ENCODE data around the gene ACSF3.

ACSF3 gene

DNA sequence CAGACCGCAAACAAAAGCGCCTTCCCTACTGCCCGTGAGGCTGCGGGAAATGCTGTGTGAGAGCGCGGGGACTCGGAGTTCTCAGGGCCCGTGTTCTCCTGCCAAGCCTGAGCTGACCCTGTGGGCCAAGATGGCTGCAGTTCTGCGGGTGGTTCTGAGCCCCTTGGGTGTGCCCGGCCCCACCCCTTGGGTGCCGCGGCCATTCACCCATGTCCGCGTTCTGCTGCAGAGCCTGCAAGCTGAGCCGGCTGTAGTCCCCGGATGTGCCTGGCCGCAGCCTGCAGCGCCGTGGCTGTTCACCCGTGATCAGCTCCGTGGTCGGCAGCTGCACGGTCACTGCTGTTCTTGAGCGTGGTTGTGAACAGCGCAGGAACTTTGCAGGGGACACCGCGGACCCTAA, 20.0 kb downstream of the ACSF3 start:
- no peak overlapping the region for H3K4me3 ChIP-seq (ENCODE audit: low read length in 2 of 2)
- no peaks in the 10 kb centered on the region for H3K4me1 ChIP-seq (ENCODE audit: control insufficient read depth, insufficient read depth, low read length)
- no peak overlapping the region for H3K27ac ChIP-seq (ENCODE audit: low read length)
- no peaks in the 10 kb centered on the region for H3K9me3 ChIP-seq (ENCODE audit: control insufficient read depth in 2 of 2, low read length in 2 of 2)
- H3K9ac ChIP-seq (ENCODE audit: low read length in 2 of 2): no peak overlapping the region
- H3K36me3 ChIP-seq (ENCODE audit: control insufficient read depth in 2 of 2, insufficient read depth in 2 of 2, low read length in 2 of 2): peaks cover 47 to 51% of the 10 kb centered on the region in 2 donors
- H3K27me3 ChIP-seq (ENCODE audit: control insufficient read depth in 1 of 2, insufficient read depth in 2 of 2, low read length in 2 of 2): no peaks in the 10 kb centered on the region

DNA sequence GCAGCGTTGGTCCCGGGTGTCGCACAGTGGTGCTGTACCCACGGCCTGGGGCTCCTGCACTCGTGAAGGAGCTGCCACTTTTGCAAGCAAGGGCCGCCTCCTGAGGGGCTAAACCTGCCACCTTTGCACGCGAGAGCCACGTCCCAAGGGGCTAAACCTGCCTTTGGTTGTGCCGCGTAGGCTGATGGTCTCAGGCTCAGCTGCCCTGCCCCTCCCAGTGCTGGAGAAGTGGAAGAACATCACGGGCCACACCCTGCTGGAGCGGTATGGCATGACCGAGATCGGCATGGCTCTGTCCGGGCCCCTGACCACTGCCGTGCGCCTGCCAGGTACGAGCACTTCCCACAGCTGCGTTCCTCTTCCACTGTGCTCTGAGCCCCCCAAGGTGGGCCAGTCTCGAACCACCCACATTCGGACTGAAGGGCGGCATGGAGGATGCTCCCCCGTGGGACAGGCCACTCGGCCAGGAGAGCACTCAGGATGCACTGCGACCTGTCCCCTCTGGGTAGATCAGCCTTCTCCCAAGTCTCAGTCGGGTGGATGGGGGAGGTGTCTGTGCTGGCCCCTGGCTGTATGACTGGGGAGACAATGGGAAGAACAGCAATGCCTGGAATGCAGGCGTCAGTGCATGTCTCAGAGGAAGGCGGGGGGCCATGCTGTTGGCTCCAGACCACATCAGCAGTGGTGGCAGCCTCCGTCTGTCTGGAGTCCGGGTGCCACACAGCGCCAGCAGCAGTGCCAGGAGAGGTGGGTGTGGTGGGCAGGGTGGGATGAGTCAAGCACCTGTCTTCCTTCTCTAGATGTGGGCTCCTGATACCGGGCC, 20.7 kb downstream of the ACSF3 start:
- Histone ChIP-seq H3K4me3 (ENCODE audit: low read length in 2 of 2) (no peak overlapping the region), H3K36me3 (ENCODE audit: control insufficient read depth in 2 of 2, insufficient read depth in 2 of 2, low read length in 2 of 2) (peaks cover 46 to 51% of the 10 kb centered on the region in 2 donors), H3K27me3 (ENCODE audit: control insufficient read depth in 1 of 2, insufficient read depth in 2 of 2, low read length in 2 of 2) (no peaks in the 10 kb centered on the region), H3K4me1 (ENCODE audit: control insufficient read depth, insufficient read depth, low read length) (no peaks in the 10 kb centered on the region), H3K9ac (ENCODE audit: low read length in 2 of 2) (no peak overlapping the region), H3K9me3 (ENCODE audit: control insufficient read depth in 2 of 2, low read length in 2 of 2) (no peaks in the 10 kb centered on the region), H3K27ac (ENCODE audit: low read length) (no peak overlapping the region)

- Histone ChIP-seq H3K9me3 (ENCODE audit: control insufficient read depth in 2 of 2, low read length in 2 of 2) (no peaks in the 10 kb centered on the region), H3K4me3 (ENCODE audit: low read length in 2 of 2) (no peak overlapping the region), H3K36me3 (ENCODE audit: control insufficient read depth in 2 of 2, insufficient read depth in 2 of 2, low read length in 2 of 2) (peaks cover 50 to 56% of the 10 kb centered on the region in 2 donors), H3K4me1 (ENCODE audit: control insufficient read depth, insufficient read depth, low read length) (no peaks in the 10 kb centered on the region), H3K27ac (ENCODE audit: low read length) (no peak overlapping the region), H3K9ac (ENCODE audit: low read length in 2 of 2) (no peak overlapping the region), H3K27me3 (ENCODE audit: control insufficient read depth in 1 of 2, insufficient read depth in 2 of 2, low read length in 2 of 2) (no peaks in the 10 kb centered on the region)
Measured at GRCh38 chr16:89115216-89115861, 21.7 kb downstream of the ACSF3 start.

GRCh38 chr16:89116341-89117226, 22.9 kb downstream of the ACSF3 start:
- H3K9ac ChIP-seq (ENCODE audit: low read length in 2 of 2): no peak overlapping the region
- no peaks in the 10 kb centered on the region for H3K27me3 ChIP-seq (ENCODE audit: control insufficient read depth in 1 of 2, insufficient read depth in 2 of 2, low read length in 2 of 2)
- no peaks in the 10 kb centered on the region for H3K9me3 ChIP-seq (ENCODE audit: control insufficient read depth in 2 of 2, low read length in 2 of 2)
- H3K4me3 ChIP-seq (ENCODE audit: low read length in 2 of 2): no peak overlapping the region
- H3K36me3 ChIP-seq (ENCODE audit: control insufficient read depth in 2 of 2, insufficient read depth in 2 of 2, low read length in 2 of 2): peaks cover 53 to 64% of the 10 kb centered on the region in 2 donors
- H3K4me1 ChIP-seq (ENCODE audit: control insufficient read depth, insufficient read depth, low read length): no peaks in the 10 kb centered on the region
- H3K27ac ChIP-seq (ENCODE audit: low read length): no peak overlapping the region

DNA sequence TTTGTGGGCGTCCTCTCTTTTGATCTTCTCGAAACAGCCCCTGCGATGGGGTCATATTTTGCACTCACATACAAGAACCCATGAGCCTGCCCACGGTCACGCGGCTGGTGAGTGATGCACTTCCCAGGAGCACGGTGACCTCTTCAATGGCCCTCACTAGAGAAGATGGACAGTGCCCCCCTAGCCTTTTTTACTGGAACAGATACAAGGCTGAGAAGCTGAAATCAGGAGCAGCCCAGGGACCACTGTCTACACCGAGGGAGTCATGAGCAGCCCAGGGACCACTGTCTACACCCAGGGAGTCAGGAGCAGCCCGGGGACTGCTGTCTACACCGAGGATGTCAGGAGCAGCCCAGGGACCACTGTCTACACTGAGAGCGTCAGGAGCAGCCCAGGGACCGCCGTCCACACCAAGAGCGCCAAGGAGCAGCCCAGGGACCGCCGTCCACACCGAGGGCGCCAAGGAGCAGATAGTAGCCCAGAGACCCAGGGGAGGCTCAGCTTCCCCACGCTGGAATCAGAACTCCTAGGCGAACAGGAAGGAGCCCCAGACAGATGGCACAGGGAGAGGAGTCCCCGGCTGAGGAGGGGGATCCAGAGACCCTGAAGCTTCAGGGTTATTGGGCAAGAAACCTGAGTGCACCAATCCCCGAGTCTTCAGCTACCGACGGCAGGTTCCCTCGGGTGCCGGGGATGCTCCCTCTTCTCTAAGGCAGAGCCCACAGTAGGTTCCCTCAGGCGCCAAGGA, 23.7 kb downstream of the ACSF3 start:
- Histone ChIP-seq H3K4me3 (ENCODE audit: low read length in 2 of 2) (no peak overlapping the region), H3K9ac (ENCODE audit: low read length in 2 of 2) (no peak overlapping the region), H3K27me3 (ENCODE audit: control insufficient read depth in 1 of 2, insufficient read depth in 2 of 2, low read length in 2 of 2) (no peaks in the 10 kb centered on the region), H3K4me1 (ENCODE audit: control insufficient read depth, insufficient read depth, low read length) (no peaks in the 10 kb centered on the region), H3K36me3 (ENCODE audit: control insufficient read depth in 2 of 2, insufficient read depth in 2 of 2, low read length in 2 of 2) (peaks cover 48 to 56% of the 10 kb centered on the region in 2 donors), H3K27ac (ENCODE audit: low read length) (no peak overlapping the region), H3K9me3 (ENCODE audit: control insufficient read depth in 2 of 2, low read length in 2 of 2) (no peaks in the 10 kb centered on the region)

- H3K27ac ChIP-seq (ENCODE audit: low read length): no peak overlapping the region
- H3K4me1 ChIP-seq (ENCODE audit: control insufficient read depth, insufficient read depth, low read length): no peaks in the 10 kb centered on the region
- H3K9me3 ChIP-seq (ENCODE audit: control insufficient read depth in 2 of 2, low read length in 2 of 2): no peaks in the 10 kb centered on the region
- H3K9ac ChIP-seq (ENCODE audit: low read length in 2 of 2): no peak overlapping the region
- no peaks in the 10 kb centered on the region for H3K27me3 ChIP-seq (ENCODE audit: control insufficient read depth in 1 of 2, insufficient read depth in 2 of 2, low read length in 2 of 2)
- peaks cover 42 to 50% of the 10 kb centered on the region in 2 donors for H3K36me3 ChIP-seq (ENCODE audit: control insufficient read depth in 2 of 2, insufficient read depth in 2 of 2, low read length in 2 of 2)
- H3K4me3 ChIP-seq (ENCODE audit: low read length in 2 of 2): no peak overlapping the region
Measured at GRCh38 chr16:89117975-89118289, 24.3 kb downstream of the ACSF3 start.

GRCh38 chr16:89118361-89119165, 24.9 kb downstream of the ACSF3 start:
- H3K36me3 ChIP-seq (ENCODE audit: control insufficient read depth in 2 of 2, insufficient read depth in 2 of 2, low read length in 2 of 2): peaks cover 36 to 44% of the 10 kb centered on the region in 2 donors
- no peaks in the 10 kb centered on the region for H3K4me1 ChIP-seq (ENCODE audit: control insufficient read depth, insufficient read depth, low read length)
- no peaks in the 10 kb centered on the region for H3K27me3 ChIP-seq (ENCODE audit: control insufficient read depth in 1 of 2, insufficient read depth in 2 of 2, low read length in 2 of 2)
- H3K9ac ChIP-seq (ENCODE audit: low read length in 2 of 2): no peak overlapping the region
- H3K9me3 ChIP-seq (ENCODE audit: control insufficient read depth in 2 of 2, low read length in 2 of 2): no peaks in the 10 kb centered on the region
- H3K4me3 ChIP-seq (ENCODE audit: low read length in 2 of 2): no peak overlapping the region
- H3K27ac ChIP-seq (ENCODE audit: low read length): no peak overlapping the region

- Histone ChIP-seq H3K27ac (ENCODE audit: low read length) (no peak overlapping the region), H3K36me3 (ENCODE audit: control insufficient read depth in 2 of 2, insufficient read depth in 2 of 2, low read length in 2 of 2) (peaks cover 35 to 48% of the 10 kb centered on the region in 2 donors), H3K4me1 (ENCODE audit: control insufficient read depth, insufficient read depth, low read length) (no peaks in the 10 kb centered on the region)
Measured at GRCh38 chr16:89119166-89119621, 25.5 kb downstream of the ACSF3 start.

DNA sequence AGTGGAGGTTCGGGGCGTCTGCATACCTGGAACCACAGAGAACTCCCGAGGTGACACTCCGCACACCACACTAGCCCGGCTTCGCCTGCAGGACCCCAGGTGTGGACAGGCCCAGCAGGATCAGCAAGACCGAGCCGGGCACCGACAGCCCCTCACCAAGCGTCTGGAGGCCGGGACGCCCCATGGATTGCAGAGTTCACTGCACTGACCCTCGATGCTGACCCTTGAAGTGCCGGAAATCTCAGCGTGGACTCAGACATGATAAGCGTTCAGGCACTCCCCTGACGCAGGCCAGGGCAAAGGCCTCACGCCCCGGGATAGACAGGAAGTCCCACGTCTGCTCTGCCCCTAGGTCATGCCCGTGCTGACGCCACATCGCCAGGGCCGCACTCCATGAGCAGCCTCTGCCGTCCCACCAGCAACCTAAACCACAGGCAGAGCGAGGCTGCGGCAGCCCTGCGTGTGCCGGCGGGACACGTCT, 26.0 kb downstream of the ACSF3 start:
- H3K36me3 ChIP-seq (ENCODE audit: control insufficient read depth in 2 of 2, insufficient read depth in 2 of 2, low read length in 2 of 2): peaks cover 34 to 47% of the 10 kb centered on the region in 2 donors
- H3K9ac ChIP-seq (ENCODE audit: low read length in 2 of 2): no peak overlapping the region
- no peaks in the 10 kb centered on the region for H3K4me1 ChIP-seq (ENCODE audit: control insufficient read depth, insufficient read depth, low read length)
- no peak overlapping the region for H3K4me3 ChIP-seq (ENCODE audit: low read length in 2 of 2)
- H3K9me3 ChIP-seq (ENCODE audit: control insufficient read depth in 2 of 2, low read length in 2 of 2): peaks cover 0 to 3% of the 10 kb centered on the region in 2 donors
- no peak overlapping the region for H3K27ac ChIP-seq (ENCODE audit: low read length)
- H3K27me3 ChIP-seq (ENCODE audit: control insufficient read depth in 1 of 2, insufficient read depth in 2 of 2, low read length in 2 of 2): no peaks in the 10 kb centered on the region

More at GRCh38 chr16:89119166-89119621, 25.5 kb downstream of the ACSF3 start:
- Histone ChIP-seq H3K9ac (ENCODE audit: low read length in 2 of 2) (no peak overlapping the region), H3K9me3 (ENCODE audit: control insufficient read depth in 2 of 2, low read length in 2 of 2) (no peaks in the 10 kb centered on the region), H3K27me3 (ENCODE audit: control insufficient read depth in 1 of 2, insufficient read depth in 2 of 2, low read length in 2 of 2) (no peaks in the 10 kb centered on the region), H3K4me3 (ENCODE audit: low read length in 2 of 2) (no peak overlapping the region)

Data from stomach smooth muscle (tissue), 2 donors.